ENCODE data around the gene TRAK1. TPM values are rescaled to one million over a fixed set of nuclear protein-coding genes. Genes with fewer than 3 reads are reported as not detected.

TRAK1 gene
- total RNA-seq, 1 donor from 2014 or later: 101 TPM

GRCh38 chr3:42123824-42124658 lies 32.9 kb downstream of the TRAK1 start:
- DNase-seq (ENCODE audit: low spot score): no peak

- no peak for DNase-seq (ENCODE audit: low spot score)
Measured at GRCh38 chr3:42127226-42127625, 36.1 kb downstream of the TRAK1 start.

GRCh38 chr3:42128526-42128925 lies 37.4 kb downstream of the TRAK1 start:
- DNase-seq (ENCODE audit: low spot score): no peak

- DNase-seq (ENCODE audit: low spot score): peak; percentile 89
Measured at GRCh38 chr3:42129014-42129953, 38.1 kb downstream of the TRAK1 start.

GRCh38 chr3:42130007-42130328 lies 38.8 kb downstream of the TRAK1 start:
- no peak for DNase-seq (ENCODE audit: low spot score)

GRCh38 chr3:42130329-42131070 lies 39.3 kb downstream of the TRAK1 start:
- DNase-seq (ENCODE audit: low spot score): peak; percentile 75

- DNase-seq (ENCODE audit: low spot score): no peak
Measured at GRCh38 chr3:42133500-42134298, 42.5 kb downstream of the TRAK1 start.

- peak; percentile 84 for DNase-seq (ENCODE audit: low spot score)
Measured at GRCh38 chr3:42134867-42135464, 43.8 kb downstream of the TRAK1 start.

GRCh38 chr3:42139621-42140453 lies 48.7 kb downstream of the TRAK1 start:
- DNase-seq (ENCODE audit: low spot score): no peak

GRCh38 chr3:42140665-42141203 lies 49.6 kb downstream of the TRAK1 start:
- no peak for DNase-seq (ENCODE audit: low spot score)

GRCh38 chr3:42143440-42143839 lies 52.3 kb downstream of the TRAK1 start:
- DNase-seq (ENCODE audit: low spot score): no peak

GRCh38 chr3:42144209-42144608 lies 53.1 kb downstream of the TRAK1 start:
- DNase-seq (ENCODE audit: low spot score): no peak

GRCh38 chr3:42148086-42148848 lies 57.1 kb downstream of the TRAK1 start:
- DNase-seq (ENCODE audit: low spot score): no peak

- DNase-seq (ENCODE audit: low spot score): peak; percentile 86
Measured at GRCh38 chr3:42148982-42149432, 57.9 kb downstream of the TRAK1 start.

- DNase-seq (ENCODE audit: low spot score): no peak
Measured at GRCh38 chr3:42149532-42149931, 58.4 kb downstream of the TRAK1 start.

GRCh38 chr3:42149975-42150374 lies 58.8 kb downstream of the TRAK1 start:
- peak; percentile 92 for DNase-seq (ENCODE audit: low spot score)

- DNase-seq (ENCODE audit: low spot score): no peak
Measured at GRCh38 chr3:42151596-42152168, 60.5 kb downstream of the TRAK1 start.

GRCh38 chr3:42152193-42152592 lies 61.0 kb downstream of the TRAK1 start:
- DNase-seq (ENCODE audit: low spot score): no peak

Data from mucosa of gallbladder (tissue), 1 donor.